Measurements from ENCODE around the gene THAP4.

DNA sequence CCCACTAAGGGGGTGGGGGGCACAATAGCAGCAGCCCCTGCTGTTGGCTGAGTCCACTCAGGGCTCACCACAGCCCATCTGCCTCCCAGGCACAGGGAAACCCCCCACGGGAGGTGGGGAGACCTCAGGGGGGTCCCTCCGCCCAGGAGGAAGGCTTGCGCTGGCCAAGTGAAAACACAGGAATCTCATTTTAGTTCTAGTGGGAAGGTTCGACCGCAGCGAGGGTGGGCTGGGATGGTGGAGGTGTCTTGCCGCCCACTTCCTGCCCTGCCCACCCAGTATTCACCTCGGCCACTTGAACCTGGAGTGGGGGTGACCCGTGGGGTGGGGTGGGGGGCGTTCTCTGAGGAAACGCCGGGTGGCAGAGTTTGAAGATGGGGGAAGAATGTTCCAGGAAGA lies 85.4 kb downstream of the THAP4 start:
- no peak for TF ChIP-seq SMC3 (IDR thresholded peaks at IDR 0.05; ENCODE audit: low read depth, low read length)
- no peak for TF ChIP-seq CEBPB (IDR thresholded peaks at IDR 0.05; ENCODE audit: low read depth, low read length)
- TF ChIP-seq, protein P1, sequence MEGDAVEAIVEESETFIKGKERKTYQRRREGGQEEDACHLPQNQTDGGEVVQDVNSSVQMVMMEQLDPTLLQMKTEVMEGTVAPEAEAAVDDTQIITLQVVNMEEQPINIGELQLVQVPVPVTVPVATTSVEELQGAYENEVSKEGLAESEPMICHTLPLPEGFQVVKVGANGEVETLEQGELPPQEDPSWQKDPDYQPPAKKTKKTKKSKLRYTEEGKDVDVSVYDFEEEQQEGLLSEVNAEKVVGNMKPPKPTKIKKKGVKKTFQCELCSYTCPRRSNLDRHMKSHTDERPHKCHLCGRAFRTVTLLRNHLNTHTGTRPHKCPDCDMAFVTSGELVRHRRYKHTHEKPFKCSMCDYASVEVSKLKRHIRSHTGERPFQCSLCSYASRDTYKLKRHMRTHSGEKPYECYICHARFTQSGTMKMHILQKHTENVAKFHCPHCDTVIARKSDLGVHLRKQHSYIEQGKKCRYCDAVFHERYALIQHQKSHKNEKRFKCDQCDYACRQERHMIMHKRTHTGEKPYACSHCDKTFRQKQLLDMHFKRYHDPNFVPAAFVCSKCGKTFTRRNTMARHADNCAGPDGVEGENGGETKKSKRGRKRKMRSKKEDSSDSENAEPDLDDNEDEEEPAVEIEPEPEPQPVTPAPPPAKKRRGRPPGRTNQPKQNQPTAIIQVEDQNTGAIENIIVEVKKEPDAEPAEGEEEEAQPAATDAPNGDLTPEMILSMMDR (conservative IDR thresholded peaks at IDR 0.05; ENCODE audit: low read depth, low read length): no peak
- no peak for TF ChIP-seq POLR2A (IDR thresholded peaks at IDR 0.05; ENCODE audit: low read depth, low read length)
- no peak for TF ChIP-seq RCOR1 (IDR thresholded peaks at IDR 0.05; ENCODE audit: insufficient replicate concordance, low read length)
- TF ChIP-seq, protein P2, sequence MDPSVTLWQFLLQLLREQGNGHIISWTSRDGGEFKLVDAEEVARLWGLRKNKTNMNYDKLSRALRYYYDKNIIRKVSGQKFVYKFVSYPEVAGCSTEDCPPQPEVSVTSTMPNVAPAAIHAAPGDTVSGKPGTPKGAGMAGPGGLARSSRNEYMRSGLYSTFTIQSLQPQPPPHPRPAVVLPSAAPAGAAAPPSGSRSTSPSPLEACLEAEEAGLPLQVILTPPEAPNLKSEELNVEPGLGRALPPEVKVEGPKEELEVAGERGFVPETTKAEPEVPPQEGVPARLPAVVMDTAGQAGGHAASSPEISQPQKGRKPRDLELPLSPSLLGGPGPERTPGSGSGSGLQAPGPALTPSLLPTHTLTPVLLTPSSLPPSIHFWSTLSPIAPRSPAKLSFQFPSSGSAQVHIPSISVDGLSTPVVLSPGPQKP (IDR thresholded peaks at IDR 0.05; ENCODE audit: borderline replicate concordance, low read depth, low read length): no peak
- no peak for TF ChIP-seq RAD21 (IDR thresholded peaks at IDR 0.05; ENCODE audit: low read length)
